Fibroblast of mammary gland (primary cell): ENCODE measurements around the gene GRM4.

ENCODE experiments used
- DNase-seq: peaks from one replicate; pipeline ENCODE4 v3.0.0-alpha.2; 2010; ENCODE audit warnings: low read depth
- H3K4me3 ChIP-seq: 2 replicates; pipeline ENCODE4 v1.5.1; 2011; ENCODE audit warnings: low read depth, mild to moderate bottlenecking, low read length, moderate library complexity; ENCODE audit not compliant: control insufficient read depth
- TF ChIP-seq, protein P1 (sequence below): conservative IDR thresholded peaks from 2 replicates; pipeline ENCODE4 v1.5.1; 2011; ENCODE audit warnings: low read depth, low read length, inconsistent platforms; ENCODE audit not compliant: control insufficient read depth, insufficient read depth

GRM4 gene

DNA sequence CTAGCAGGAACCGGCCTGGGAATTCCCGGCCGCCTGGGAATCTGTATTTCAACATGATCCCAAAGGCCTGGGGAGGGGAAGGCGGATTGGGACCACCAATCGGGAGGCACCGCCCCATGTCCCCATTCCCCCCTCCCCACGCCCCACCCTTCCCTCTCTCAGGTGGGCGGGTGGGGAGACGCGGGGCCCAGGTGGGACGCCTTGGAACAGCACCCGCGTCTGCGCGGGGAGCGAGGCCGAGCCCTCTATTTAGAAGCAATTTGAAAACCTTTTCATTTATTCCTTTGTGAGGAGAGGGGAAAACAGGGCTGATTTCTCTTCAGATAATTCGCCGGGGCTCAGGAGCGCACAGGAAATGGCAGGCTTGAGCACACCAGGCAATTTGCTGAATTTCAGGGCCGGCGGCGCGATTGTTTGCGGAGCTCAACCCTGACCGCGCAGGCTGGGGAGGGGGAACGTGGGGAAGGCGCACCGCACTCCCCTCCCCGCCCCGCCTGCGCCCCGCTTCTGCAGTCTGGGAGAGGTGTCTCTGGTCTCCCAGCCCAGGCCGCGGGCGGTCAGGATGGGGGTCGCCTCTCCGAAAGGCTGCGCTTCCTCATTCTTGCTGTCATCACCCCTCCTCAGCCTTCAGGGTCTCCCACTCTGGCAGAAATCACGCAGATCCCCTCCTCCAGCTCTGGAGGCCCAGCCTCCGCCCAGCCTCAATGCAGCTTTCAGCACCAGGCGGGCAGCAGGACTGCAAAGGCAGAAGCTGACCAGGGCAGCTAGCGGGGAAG lies 170.0 kb downstream of the GRM4 start:
- H3K4me3 ChIP-seq: no peak overlapping the region
- no peak for DNase-seq
- TF ChIP-seq, protein P1, sequence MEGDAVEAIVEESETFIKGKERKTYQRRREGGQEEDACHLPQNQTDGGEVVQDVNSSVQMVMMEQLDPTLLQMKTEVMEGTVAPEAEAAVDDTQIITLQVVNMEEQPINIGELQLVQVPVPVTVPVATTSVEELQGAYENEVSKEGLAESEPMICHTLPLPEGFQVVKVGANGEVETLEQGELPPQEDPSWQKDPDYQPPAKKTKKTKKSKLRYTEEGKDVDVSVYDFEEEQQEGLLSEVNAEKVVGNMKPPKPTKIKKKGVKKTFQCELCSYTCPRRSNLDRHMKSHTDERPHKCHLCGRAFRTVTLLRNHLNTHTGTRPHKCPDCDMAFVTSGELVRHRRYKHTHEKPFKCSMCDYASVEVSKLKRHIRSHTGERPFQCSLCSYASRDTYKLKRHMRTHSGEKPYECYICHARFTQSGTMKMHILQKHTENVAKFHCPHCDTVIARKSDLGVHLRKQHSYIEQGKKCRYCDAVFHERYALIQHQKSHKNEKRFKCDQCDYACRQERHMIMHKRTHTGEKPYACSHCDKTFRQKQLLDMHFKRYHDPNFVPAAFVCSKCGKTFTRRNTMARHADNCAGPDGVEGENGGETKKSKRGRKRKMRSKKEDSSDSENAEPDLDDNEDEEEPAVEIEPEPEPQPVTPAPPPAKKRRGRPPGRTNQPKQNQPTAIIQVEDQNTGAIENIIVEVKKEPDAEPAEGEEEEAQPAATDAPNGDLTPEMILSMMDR: no peak

DNA sequence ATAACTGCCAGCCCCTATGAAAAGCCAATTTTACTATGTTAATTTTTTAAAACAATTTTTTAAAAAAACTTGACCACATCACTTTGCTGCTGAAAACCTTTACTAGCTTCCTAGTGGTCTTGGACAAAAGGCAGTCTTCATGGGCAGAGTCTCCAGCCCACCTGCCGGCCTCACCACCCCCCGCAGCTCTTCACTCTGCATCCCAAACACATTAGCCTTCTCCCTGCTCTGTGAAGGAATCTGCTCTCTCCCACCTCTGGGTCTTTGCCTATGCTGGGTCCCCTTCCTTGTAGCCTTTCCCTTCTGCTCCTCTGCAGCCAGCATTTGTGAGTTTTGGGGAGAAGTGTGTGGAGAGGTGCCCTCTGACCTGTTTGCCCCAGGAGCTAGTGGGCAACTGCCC lies 171.4 kb downstream of the GRM4 start:
- H3K4me3 ChIP-seq: no peak overlapping the region
- DNase-seq: no peak
- TF ChIP-seq, protein P1: no peak

DNA sequence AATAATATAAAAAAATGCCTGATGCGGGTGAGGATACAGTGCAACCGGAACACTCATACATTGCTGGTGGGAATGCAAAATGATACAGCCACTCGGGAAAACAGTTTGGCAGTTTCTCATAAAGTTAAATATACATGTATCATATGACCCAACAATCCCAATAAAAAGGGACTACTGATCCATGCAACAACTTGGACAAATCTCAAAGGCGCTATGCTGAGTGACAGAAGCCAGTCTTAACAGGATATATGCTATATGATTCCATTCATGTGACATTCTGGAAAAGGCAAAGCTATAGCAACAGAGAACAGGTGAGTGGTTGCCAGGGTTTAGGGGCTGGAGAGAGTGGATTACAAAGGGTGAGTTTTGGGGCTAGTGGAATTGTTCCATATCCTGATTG lies 171.9 kb downstream of the GRM4 start:
- TF ChIP-seq, protein P1: no peak
- H3K4me3 ChIP-seq: no peak overlapping the region
- no peak for DNase-seq

DNA sequence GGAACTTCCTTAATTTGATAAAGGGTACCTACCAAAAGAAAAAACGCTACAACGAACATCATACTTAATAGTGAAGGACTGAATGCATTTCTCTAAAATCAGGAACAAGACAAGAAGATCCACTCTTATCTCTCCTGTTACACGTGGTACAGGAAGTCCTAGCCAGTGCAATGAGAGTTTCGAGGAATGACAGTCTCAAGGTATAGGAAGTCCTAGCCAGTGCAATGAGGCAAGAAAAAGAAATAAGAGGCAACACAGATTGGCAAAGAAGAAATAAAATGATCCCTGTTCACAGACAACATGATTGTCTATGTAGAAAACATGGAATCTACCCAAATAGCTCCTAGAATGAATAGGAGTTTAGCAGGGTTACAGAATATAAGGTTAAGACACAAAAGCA lies 174.3 kb downstream of the GRM4 start:
- TF ChIP-seq, protein P1: no peak
- H3K4me3 ChIP-seq: no peak overlapping the region
- no peak for DNase-seq
